HG02870 (cell line): ENCODE results near the gene FARSB.
A peak's percentile ranks its signal among the peaks of the same experiment; 100 is the strongest.

Experiments used
- ATAC-seq: cut with Tn5 transposase; IDR thresholded peaks from one replicate; pipeline ENCODE4 v1.9.1; 2021; ENCODE audit warnings: mild to moderate bottlenecking, moderate library complexity; ENCODE audit not compliant: unreplicated experiment

Gene FARSB

GRCh38 chr2:222561817-222562645, 93.9 kb downstream of the FARSB start:
- ATAC-seq: peak; percentile 77

GRCh38 chr2:222561151-222561550, 94.7 kb downstream of the FARSB start:
- no peak for ATAC-seq

- ATAC-seq: no peak
Measured at GRCh38 chr2:222554517-222554916, 101.4 kb downstream of the FARSB start.

GRCh38 chr2:222548992-222549391, 106.9 kb downstream of the FARSB start:
- no peak for ATAC-seq

GRCh38 chr2:222547083-222547482, 108.8 kb downstream of the FARSB start:
- ATAC-seq: no peak

GRCh38 chr2:222545823-222546795, 109.8 kb downstream of the FARSB start:
- no peak for ATAC-seq

- ATAC-seq: no peak
Measured at GRCh38 chr2:222544661-222545060, 111.2 kb downstream of the FARSB start.

- peak; percentile 75 for ATAC-seq
Measured at GRCh38 chr2:222538535-222538934, 117.4 kb downstream of the FARSB start.

- no peak for ATAC-seq
Measured at GRCh38 chr2:222535477-222535876, 120.4 kb downstream of the FARSB start.

- no peak for ATAC-seq
Measured at GRCh38 chr2:222532315-222532714, 123.6 kb downstream of the FARSB start.

GRCh38 chr2:222526480-222527277, 129.2 kb downstream of the FARSB start:
- peak; percentile 52 for ATAC-seq

GRCh38 chr2:222525811-222526210, 130.1 kb downstream of the FARSB start:
- no peak for ATAC-seq

- peak; percentile 55 for ATAC-seq
Measured at GRCh38 chr2:222523783-222524544, 131.9 kb downstream of the FARSB start.

GRCh38 chr2:222522082-222522481, 133.8 kb downstream of the FARSB start:
- ATAC-seq: no peak

- ATAC-seq: peak; percentile 81
Measured at GRCh38 chr2:222521099-222521498, 134.8 kb downstream of the FARSB start.
